ENCODE measurements around the gene STEAP1B. TPM values are rescaled to one million over a fixed set of nuclear protein-coding genes. Genes with fewer than 3 reads are reported as not detected.

The STEAP1B gene
- total RNA-seq, 1 experiment from 2014 or later, result 0.27 TPM

DNA sequence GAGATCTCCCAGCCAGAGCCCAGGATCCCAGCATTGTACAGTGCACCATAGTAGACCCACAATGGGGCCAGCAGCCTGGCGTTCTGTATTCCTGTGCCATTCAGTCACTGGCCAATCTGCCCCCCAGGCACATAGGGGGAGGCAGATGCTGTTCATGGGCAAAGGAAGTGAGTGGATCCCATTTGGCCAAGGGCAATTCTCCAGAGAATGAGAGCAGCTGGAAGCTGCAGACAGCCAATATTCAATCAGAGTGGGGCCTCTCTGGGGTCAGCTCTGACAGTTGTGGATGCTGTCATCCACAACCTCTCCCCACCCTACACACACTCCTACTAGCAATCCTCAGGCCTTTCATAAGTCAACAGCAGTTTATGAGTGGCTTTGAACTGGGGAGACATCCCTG lies 17.5 kb downstream of the STEAP1B start:
- Histone ChIP-seq H3K36me3 (ENCODE audit: control insufficient read depth in 1 of 2, insufficient read depth in 2 of 2, low read length in 2 of 2) (no peaks in the 10 kb centered on the region), H3K4me1 (ENCODE audit: control insufficient read depth in 1 of 2, insufficient read depth in 2 of 2, low read length in 2 of 2) (no peaks in the 10 kb centered on the region), H3K4me2 (ENCODE audit: low read length) (no peak overlapping the region), H4K20me1 (ENCODE audit: insufficient read depth) (no peaks in the 10 kb centered on the region), H2AFZ (ENCODE audit: low read depth, low read length, poor library complexity, severe bottlenecking) (no peak overlapping the region), H3K27me3 (ENCODE audit: insufficient read depth, low read length) (no peaks in the 10 kb centered on the region), H3K9ac (ENCODE audit: low read length) (no peak overlapping the region), H3K4me3 (replicated peaks in 1 of 2; ENCODE audit: low read depth in 1 of 2, low read length in 2 of 2) (no peak overlapping the region), H3K79me2 (ENCODE audit: insufficient read depth, low read length) (no peaks in the 10 kb centered on the region), H3K27ac (ENCODE audit: low read depth, low read length) (no peak overlapping the region), H3K9me3 (ENCODE audit: control insufficient read depth in 1 of 2, insufficient read depth in 1 of 2, low read depth in 1 of 2, low read length in 2 of 2) (no peaks in the 10 kb centered on the region; a peak in 1 of 4 replicates), H3K9me2 (ENCODE audit: insufficient read depth) (no peaks in the 10 kb centered on the region)
- RAD21 ChIA-PET (ENCODE audit: low non-redundant PET in 1 of 2, low total read pairs in 2 of 2, uncharacterized antibody in 2 of 2, unreplicated experiment in 2 of 2), result no interaction called here
- POLR2A ChIA-PET, result no interaction called here
- intact Hi-C loops (cut with micrococcal nuclease), result no loop called here
- DNase-seq (ENCODE audit: low read depth, low spot score) (no peak), ATAC-seq (no peak)
- no peak for TF ChIP-seq EZH2phosphoT487 (IDR thresholded peaks at IDR 0.05; ENCODE audit: borderline replicate concordance)
- TF ChIP-seq, protein P1, sequence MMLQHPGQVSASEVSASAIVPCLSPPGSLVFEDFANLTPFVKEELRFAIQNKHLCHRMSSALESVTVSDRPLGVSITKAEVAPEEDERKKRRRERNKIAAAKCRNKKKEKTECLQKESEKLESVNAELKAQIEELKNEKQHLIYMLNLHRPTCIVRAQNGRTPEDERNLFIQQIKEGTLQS (IDR thresholded peaks at IDR 0.05), result no peak
- TF ChIP-seq, protein P2, sequence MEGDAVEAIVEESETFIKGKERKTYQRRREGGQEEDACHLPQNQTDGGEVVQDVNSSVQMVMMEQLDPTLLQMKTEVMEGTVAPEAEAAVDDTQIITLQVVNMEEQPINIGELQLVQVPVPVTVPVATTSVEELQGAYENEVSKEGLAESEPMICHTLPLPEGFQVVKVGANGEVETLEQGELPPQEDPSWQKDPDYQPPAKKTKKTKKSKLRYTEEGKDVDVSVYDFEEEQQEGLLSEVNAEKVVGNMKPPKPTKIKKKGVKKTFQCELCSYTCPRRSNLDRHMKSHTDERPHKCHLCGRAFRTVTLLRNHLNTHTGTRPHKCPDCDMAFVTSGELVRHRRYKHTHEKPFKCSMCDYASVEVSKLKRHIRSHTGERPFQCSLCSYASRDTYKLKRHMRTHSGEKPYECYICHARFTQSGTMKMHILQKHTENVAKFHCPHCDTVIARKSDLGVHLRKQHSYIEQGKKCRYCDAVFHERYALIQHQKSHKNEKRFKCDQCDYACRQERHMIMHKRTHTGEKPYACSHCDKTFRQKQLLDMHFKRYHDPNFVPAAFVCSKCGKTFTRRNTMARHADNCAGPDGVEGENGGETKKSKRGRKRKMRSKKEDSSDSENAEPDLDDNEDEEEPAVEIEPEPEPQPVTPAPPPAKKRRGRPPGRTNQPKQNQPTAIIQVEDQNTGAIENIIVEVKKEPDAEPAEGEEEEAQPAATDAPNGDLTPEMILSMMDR (IDR thresholded peaks at IDR 0.05 in 2 of 3, conservative IDR thresholded peaks at IDR 0.05 in 1 of 3; ENCODE audit: borderline replicate concordance in 1 of 3, insufficient read depth in 1 of 3, low read depth in 2 of 3, low read length in 2 of 3), result no peak
- no peak for TF ChIP-seq SRF (IDR thresholded peaks at IDR 0.05; ENCODE audit: low read depth)
- TF ChIP-seq SIN3A (IDR thresholded peaks at IDR 0.05; ENCODE audit: low read depth), result no peak
- TF ChIP-seq EGR1 (IDR thresholded peaks at IDR 0.05; ENCODE audit: low read depth), result no peak
- CTCF ChIA-PET, result no interaction called here
- BruUV-seq (replicated peaks), result no TSS peak

- intact Hi-C loops (cut with micrococcal nuclease), result no loop called here
- ChIA-PET CTCF (no interaction called here), RAD21 (ENCODE audit: low non-redundant PET in 1 of 2, low total read pairs in 2 of 2, uncharacterized antibody in 2 of 2, unreplicated experiment in 2 of 2) (no interaction called here), POLR2A (no interaction called here)
- Histone ChIP-seq H3K9me3 (ENCODE audit: control insufficient read depth in 1 of 2, insufficient read depth in 1 of 2, low read depth in 1 of 2, low read length in 2 of 2) (no peaks in the 10 kb centered on the region; a peak in 1 of 4 replicates), H2AFZ (ENCODE audit: low read depth, low read length, poor library complexity, severe bottlenecking) (no peak overlapping the region), H3K27me3 (ENCODE audit: insufficient read depth, low read length) (no peaks in the 10 kb centered on the region), H3K9ac (ENCODE audit: low read length) (no peak overlapping the region), H3K79me2 (ENCODE audit: insufficient read depth, low read length) (no peaks in the 10 kb centered on the region), H3K4me3 (replicated peaks in 1 of 2; ENCODE audit: low read depth in 1 of 2, low read length in 2 of 2) (no peak overlapping the region), H3K27ac (ENCODE audit: low read depth, low read length) (no peak overlapping the region), H3K9me2 (ENCODE audit: insufficient read depth) (no peaks in the 10 kb centered on the region), H3K4me2 (ENCODE audit: low read length) (no peak overlapping the region), H3K4me1 (ENCODE audit: control insufficient read depth in 1 of 2, insufficient read depth in 2 of 2, low read length in 2 of 2) (no peaks in the 10 kb centered on the region), H3K36me3 (ENCODE audit: control insufficient read depth in 1 of 2, insufficient read depth in 2 of 2, low read length in 2 of 2) (no peaks in the 10 kb centered on the region), H4K20me1 (ENCODE audit: insufficient read depth) (no peaks in the 10 kb centered on the region)
- BruUV-seq (replicated peaks), result no TSS peak
- no peak for DNase-seq (ENCODE audit: low read depth, low spot score)
- TF ChIP-seq ZNF274 (IDR thresholded peaks at IDR 0.05; ENCODE audit: low read depth, low read length) (no peak), TCF7L2 (IDR thresholded peaks at IDR 0.05; ENCODE audit: borderline replicate concordance, extremely low read depth, insufficient read depth, insufficient read length) (no peak), EZH2phosphoT487 (IDR thresholded peaks at IDR 0.05; ENCODE audit: borderline replicate concordance) (no peak), RAD21 (IDR thresholded peaks at IDR 0.05; ENCODE audit: low read depth) (no peak), EGR1 (IDR thresholded peaks at IDR 0.05; ENCODE audit: low read depth) (no peak), SRF (IDR thresholded peaks at IDR 0.05; ENCODE audit: low read depth) (no peak), SIN3A (IDR thresholded peaks at IDR 0.05; ENCODE audit: low read depth) (no peak), ZFX (IDR thresholded peaks at IDR 0.05) (no peak), FOSL1 (IDR thresholded peaks at IDR 0.05; ENCODE audit: low read depth) (no peak), EZH2 (IDR thresholded peaks at IDR 0.05) (no peak), CEBPB (IDR thresholded peaks at IDR 0.05; ENCODE audit: low read depth) (no peak), YY1 (IDR thresholded peaks at IDR 0.05; ENCODE audit: extremely low read depth, insufficient replicate concordance, low read depth, low read length) (no peak), JUND (IDR thresholded peaks at IDR 0.05) (no peak)
- TF ChIP-seq, protein P3, sequence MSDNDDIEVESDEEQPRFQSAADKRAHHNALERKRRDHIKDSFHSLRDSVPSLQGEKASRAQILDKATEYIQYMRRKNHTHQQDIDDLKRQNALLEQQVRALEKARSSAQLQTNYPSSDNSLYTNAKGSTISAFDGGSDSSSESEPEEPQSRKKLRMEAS (IDR thresholded peaks at IDR 0.05), result no peak
- TF ChIP-seq, protein P4, sequence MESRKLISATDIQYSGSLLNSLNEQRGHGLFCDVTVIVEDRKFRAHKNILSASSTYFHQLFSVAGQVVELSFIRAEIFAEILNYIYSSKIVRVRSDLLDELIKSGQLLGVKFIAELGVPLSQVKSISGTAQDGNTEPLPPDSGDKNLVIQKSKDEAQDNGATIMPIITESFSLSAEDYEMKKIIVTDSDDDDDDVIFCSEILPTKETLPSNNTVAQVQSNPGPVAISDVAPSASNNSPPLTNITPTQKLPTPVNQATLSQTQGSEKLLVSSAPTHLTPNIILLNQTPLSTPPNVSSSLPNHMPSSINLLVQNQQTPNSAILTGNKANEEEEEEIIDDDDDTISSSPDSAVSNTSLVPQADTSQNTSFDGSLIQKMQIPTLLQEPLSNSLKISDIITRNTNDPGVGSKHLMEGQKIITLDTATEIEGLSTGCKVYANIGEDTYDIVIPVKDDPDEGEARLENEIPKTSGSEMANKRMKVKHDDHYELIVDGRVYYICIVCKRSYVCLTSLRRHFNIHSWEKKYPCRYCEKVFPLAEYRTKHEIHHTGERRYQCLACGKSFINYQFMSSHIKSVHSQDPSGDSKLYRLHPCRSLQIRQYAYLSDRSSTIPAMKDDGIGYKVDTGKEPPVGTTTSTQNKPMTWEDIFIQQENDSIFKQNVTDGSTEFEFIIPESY (IDR thresholded peaks at IDR 0.05; ENCODE audit: extremely low read depth, insufficient replicate concordance, low read length), result no peak
- no peak for ATAC-seq
Measured at GRCh38 chr7:22481726-22482125, 18.3 kb downstream of the STEAP1B start.

Measured in HCT116 (cell line).